Uterus (tissue), 4 donors: ENCODE data around the gene RABGAP1L. TPM values are rescaled to one million over a fixed set of nuclear protein-coding genes. Genes with fewer than 3 reads are reported as not detected.

Source experiments
- DNase-seq, 2 donors: peaks; one replicate each; pipeline ENCODE4 v3.0.0-alpha.2; 2019 to 2020
- H3K27ac ChIP-seq, 2 donors: fragments of 200-600 bp; sonication (generic); 1 replicate in 1 of 2; 2 replicates in 1 of 2; pipeline ENCODE4 v1.5.1; 2016 to 2018
- H3K27me3 ChIP-seq, 2 donors: fragments of 200-600 bp; sonication (generic); one replicate each; pipeline ENCODE4 v1.5.1; 2018 to 2019; ENCODE audit warnings: control low read depth in 1 of 2
- H3K36me3 ChIP-seq, 2 donors: fragments of 200-600 bp; sonication (generic); one replicate each; pipeline ENCODE4 v1.5.1; 2019; ENCODE audit warnings: control low read depth in 1 of 2
- H3K4me1 ChIP-seq, 2 donors: fragments of 200-600 bp; sonication (generic); one replicate each; pipeline ENCODE4 v1.5.1; 2018 to 2019; ENCODE audit warnings: control low read depth in 1 of 2
- H3K4me3 ChIP-seq, 2 donors: fragments of 200-600 bp; sonication (generic); 1 replicate in 1 of 2; 2 replicates in 1 of 2; pipeline ENCODE4 v1.5.1; 2018 to 2019; ENCODE audit warnings: mild to moderate bottlenecking in 1 of 2
- H3K9me3 ChIP-seq, 2 donors: fragments of 200-600 bp; sonication (generic); one replicate each; pipeline ENCODE4 v1.5.1; 2019; ENCODE audit warnings: control low read depth in 1 of 2
- POLR2A ChIP-seq, 2 donors: fragments of 450-650 bp; IDR thresholded peaks; one replicate each; pipeline ENCODE4 v1.6.1; 2016; ENCODE audit warnings: antibody characterized with exemption in 2 of 2, mild to moderate bottlenecking in 1 of 2, moderate library complexity in 1 of 2
- intact Hi-C: fragments of 100-400 bp; cut with DNase I; formaldehyde crosslinking; loops from one replicate; pipeline ENCODE4 v1.15.1; 2023; ENCODE audit warnings: low total_unique reads
- total RNA-seq, 4 donors: library from RNA; depleted of rRNA in 3 of 4; stranded (reverse); fragments of >200 nt in 3 of 4; gene quantifications; one replicate each; pipeline versions ENCODE4 v1.1.0 to v1.2.4, GENCODE V29; 2014 to 2023
- TF ChIP-seq, protein P1 (sequence below), 4 experiments: fragments of 200-600 bp in 2 of 4; fragments of 450-650 bp in 2 of 4; sonication (generic) in 2 of 4; IDR thresholded peaks; one replicate each; pipeline ENCODE4 v1.5.1; 2016 to 2019; ENCODE audit warnings: antibody characterized with exemption in 4 of 4, mild to moderate bottlenecking in 2 of 4, moderate library complexity in 1 of 4
- donor health status: DM: yes; HTN: yes; CAD: no.

RABGAP1L gene
- total RNA-seq, 4 donors from 2014 or later, result 19.1 to 93.7 (median 35.1) TPM

DNA sequence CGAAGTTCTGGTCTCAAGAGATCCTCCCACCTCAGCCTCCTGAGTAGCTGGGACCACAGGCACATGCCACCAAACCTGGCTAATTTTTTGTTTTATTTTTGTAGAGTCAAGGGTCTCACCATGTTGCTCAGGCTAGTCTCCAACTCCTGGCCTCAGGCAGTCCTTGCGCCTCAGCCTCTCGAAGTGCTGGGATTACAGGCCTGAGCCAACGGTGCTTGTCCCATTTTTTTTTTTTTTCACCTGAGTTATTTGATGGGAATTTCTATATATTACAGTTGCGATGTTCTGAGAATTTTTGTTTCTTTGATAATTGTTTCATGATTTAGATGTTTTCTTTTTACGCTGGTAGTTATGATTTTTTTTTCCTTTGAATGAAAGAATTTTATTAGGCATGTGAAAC lies 2.5 kb downstream of the RABGAP1L start:
- Histone ChIP-seq H3K4me1 (no peaks in the 10 kb centered on the region), H3K36me3 (no peaks in the 10 kb centered on the region), H3K9me3 (no peaks in the 10 kb centered on the region), H3K27me3 (no peaks in the 10 kb centered on the region), H3K27ac (no peak overlapping the region), H3K4me3 (no peak overlapping the region)
- TF ChIP-seq POLR2A (IDR thresholded peaks at IDR 0.05), result no peak
- intact Hi-C loops, result no loop called here
- no peak for DNase-seq

DNA sequence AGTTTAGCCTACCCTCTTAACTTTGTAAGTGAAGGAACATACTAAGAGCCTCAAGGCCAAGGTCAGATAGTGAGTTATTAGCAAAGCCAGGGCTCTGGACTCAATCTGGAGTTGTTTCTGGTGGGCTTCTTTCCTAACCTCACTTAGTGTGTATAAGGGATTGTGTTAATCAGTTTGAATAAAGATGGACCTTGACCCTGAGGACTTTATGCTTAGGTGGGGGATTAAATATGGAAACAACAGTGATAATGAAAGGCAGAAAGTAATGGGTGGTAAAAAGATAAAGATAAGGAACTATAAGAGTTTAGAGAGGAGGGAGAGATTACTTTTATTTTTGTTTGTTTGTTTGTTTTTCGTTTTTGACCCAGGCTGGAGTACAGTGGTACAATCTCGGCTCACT lies 5.5 kb downstream of the RABGAP1L start:
- DNase-seq, result no peak
- Histone ChIP-seq H3K36me3 (no peaks in the 10 kb centered on the region), H3K4me3 (no peak overlapping the region), H3K4me1 (no peaks in the 10 kb centered on the region), H3K27me3 (no peaks in the 10 kb centered on the region), H3K27ac (no peak overlapping the region), H3K9me3 (no peaks in the 10 kb centered on the region)
- TF ChIP-seq, protein P1, sequence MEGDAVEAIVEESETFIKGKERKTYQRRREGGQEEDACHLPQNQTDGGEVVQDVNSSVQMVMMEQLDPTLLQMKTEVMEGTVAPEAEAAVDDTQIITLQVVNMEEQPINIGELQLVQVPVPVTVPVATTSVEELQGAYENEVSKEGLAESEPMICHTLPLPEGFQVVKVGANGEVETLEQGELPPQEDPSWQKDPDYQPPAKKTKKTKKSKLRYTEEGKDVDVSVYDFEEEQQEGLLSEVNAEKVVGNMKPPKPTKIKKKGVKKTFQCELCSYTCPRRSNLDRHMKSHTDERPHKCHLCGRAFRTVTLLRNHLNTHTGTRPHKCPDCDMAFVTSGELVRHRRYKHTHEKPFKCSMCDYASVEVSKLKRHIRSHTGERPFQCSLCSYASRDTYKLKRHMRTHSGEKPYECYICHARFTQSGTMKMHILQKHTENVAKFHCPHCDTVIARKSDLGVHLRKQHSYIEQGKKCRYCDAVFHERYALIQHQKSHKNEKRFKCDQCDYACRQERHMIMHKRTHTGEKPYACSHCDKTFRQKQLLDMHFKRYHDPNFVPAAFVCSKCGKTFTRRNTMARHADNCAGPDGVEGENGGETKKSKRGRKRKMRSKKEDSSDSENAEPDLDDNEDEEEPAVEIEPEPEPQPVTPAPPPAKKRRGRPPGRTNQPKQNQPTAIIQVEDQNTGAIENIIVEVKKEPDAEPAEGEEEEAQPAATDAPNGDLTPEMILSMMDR (IDR thresholded peaks at IDR 0.05), result no peak
- TF ChIP-seq POLR2A (IDR thresholded peaks at IDR 0.05), result no peak
- intact Hi-C loops, result no loop called here

DNA sequence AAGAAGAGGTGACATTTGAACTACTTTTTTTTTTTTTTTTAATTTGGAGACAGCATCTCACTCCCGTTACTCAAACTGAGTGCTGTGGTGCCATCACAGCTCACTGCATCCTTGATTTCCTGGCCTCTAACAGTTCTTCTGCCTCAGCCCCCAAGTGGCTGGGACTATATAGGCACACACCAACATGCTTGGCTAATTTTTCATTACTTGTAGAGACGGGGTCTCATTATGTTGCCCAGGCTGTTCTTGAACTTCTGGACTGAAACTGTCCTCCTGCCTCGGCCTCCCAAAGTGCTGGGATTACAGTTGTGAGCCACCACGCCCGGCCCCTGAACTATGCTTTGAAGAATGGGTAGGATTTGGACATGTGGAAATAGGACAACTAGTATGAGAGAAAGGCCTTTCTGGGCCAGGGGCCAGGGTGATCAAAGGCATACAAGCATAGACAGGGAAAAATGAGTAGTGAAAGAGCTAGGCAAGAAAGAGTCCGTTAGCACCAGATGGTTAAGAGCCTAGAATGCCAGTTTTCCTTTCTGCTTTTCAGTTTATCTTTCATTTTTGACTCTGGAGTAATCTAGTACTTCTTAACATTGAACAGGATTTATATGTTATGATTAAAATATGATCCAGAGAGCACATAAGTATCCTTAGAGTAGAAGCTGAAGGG lies 6.3 kb downstream of the RABGAP1L start:
- TF ChIP-seq, protein P1 (IDR thresholded peaks at IDR 0.05), result no peak
- TF ChIP-seq POLR2A (IDR thresholded peaks at IDR 0.05), result no peak
- no peaks in the 10 kb centered on the region for H3K36me3 ChIP-seq
- no peaks in the 10 kb centered on the region for H3K9me3 ChIP-seq
- H3K4me1 ChIP-seq, result no peaks in the 10 kb centered on the region
- H3K4me3 ChIP-seq, result no peak overlapping the region
- no peaks in the 10 kb centered on the region for H3K27me3 ChIP-seq
- no peak for DNase-seq
- H3K27ac ChIP-seq, result no peak overlapping the region
- intact Hi-C loops, result no loop called here

DNA sequence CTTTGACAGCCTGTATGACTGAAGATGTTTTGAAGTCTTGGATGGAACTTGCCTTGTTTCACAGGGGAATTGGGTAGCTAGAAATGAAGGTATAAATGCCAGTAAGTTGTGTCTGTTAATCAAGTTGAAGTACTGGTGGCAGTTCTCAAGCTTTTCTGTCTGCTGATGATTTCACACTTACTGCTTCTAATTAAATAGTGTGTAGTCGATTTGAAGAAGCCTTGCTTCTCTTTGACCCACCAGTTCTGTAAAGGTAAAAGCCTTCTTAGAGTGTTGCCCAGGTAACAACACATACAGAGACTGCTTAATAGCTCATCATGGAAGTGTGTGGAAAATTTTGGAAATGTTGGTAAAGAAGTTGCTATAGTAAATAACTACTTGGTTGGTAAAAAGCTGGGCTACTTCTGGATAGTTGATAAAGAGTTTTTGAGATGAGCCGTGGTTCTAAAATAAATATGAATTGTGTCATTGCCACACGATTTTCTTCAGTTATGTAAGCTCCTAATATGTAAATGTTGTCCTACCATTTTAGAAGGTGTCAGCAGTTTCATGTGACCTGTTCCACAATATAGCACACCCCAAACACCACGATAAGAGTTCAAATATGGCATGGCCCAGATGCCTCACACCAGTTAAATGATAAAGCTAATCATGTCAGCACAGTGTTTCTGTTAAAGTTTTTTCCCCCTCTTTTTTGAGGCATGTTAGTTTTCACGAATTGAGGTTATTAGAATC lies 7.4 kb downstream of the RABGAP1L start:
- no peak overlapping the region for H3K27ac ChIP-seq
- no peak for DNase-seq
- no peaks in the 10 kb centered on the region for H3K36me3 ChIP-seq
- no peaks in the 10 kb centered on the region for H3K9me3 ChIP-seq
- H3K4me3 ChIP-seq, result no peak overlapping the region
- no peak for TF ChIP-seq POLR2A (IDR thresholded peaks at IDR 0.05)
- TF ChIP-seq, protein P1 (IDR thresholded peaks at IDR 0.05), result no peak
- intact Hi-C loops, result no loop called here
- H3K27me3 ChIP-seq, result no peaks in the 10 kb centered on the region
- no peaks in the 10 kb centered on the region for H3K4me1 ChIP-seq

DNA sequence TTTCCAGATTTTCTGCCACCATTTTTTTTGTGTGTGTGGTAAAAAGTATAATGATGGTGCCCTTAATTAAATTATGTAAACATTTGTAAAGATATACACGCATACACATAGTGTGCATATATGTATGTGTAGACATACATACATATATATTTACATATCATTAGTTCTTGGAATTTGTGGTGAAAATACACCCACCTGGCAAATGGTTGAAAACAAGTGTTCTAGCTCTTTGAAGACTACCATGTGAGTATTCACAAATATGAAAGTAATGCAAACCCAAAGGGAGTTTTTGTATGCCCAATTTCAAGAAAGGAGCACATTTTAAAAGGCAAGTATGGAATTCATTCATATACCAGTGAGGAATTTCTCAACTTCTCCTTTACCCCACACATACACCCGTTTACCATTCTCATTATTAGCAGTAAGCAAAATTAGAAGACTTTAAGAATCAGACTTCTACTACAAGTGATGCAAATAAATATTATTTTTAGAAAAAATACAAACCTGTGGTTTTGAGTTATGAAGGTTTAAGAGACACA lies 8.0 kb downstream of the RABGAP1L start:
- H3K36me3 ChIP-seq, result no peaks in the 10 kb centered on the region
- intact Hi-C loops, result no loop called here
- no peak for DNase-seq
- no peak overlapping the region for H3K27ac ChIP-seq
- H3K4me3 ChIP-seq, result no peak overlapping the region
- H3K4me1 ChIP-seq, result no peaks in the 10 kb centered on the region
- H3K9me3 ChIP-seq, result no peaks in the 10 kb centered on the region
- no peaks in the 10 kb centered on the region for H3K27me3 ChIP-seq
- TF ChIP-seq POLR2A (IDR thresholded peaks at IDR 0.05), result no peak
- TF ChIP-seq, protein P1 (IDR thresholded peaks at IDR 0.05), result no peak
